Kasumi-1 (cell line): ENCODE measurements around the gene HAUS5.

Experiments used
- DNase-seq, 2 experiments: peaks; one replicate each; lab custom pipeline; 2025; lab: John Stamatoyannopoulos, UW

Gene HAUS5

DNA sequence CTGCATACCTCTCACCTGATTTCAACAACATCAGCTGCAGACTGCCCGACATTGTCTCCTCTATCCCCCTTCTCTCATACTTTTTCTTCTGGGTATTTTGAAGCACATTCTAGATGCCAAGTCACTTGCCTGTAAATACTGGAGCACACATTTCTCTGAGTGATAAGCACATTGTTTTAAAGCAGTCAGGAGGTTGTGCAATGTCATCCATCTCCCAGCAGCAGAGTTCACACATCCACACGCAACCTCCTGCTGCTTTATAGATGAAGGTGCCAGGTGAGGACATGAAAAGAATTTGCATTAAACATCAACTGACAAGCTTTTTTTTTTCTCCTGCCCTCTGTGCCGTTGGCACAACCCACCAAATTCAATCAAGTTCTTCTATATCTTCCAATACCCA, 59.3 kb downstream of the HAUS5 start:
- no peak for DNase-seq

DNA sequence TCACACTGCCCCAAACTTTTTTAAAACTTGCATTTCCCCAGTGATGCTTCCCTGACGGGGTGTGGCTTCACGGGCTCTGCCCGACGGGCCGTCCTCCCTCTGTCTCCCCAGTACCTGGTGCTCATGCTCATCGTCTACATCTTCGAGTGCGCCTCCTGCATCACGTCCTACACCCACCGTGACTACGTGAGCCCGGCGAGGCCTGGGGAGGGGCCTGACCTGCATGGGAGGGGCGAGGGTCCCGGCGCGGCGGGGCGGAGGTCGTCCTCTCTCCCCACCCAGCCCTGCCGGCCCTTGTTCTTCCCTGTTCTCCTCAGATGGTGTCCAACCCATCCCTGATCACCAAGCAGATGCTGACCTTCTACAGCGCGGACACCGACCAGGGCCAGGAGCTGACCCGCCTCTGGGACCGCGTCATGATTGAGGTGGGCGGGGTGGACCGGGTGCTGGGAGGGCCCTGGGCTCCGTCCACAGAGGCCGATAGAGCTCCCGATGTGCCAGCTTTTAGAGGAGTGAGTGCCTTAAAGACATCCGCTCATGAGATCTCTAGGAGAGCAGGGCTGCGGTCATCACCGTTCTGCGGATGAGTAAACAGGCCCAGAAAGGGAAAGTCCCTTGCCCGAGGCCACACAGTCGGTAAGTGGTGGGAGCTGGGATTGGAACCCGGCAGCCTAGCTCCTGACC, 60.7 kb downstream of the HAUS5 start:
- no peak for DNase-seq
